DMS53 treated with DMSO at 0.1 percent for 48 hours (cell line): ENCODE results near the gene MRPS7.
"Not testable (repeated sequence)": the region's sequence is repeated elsewhere in the genome, so short reads cannot be mapped to it uniquely, and the experiment has no call there.

ENCODE experiments used
- DNase-seq: peaks from one replicate; lab custom pipeline; 2025; ENCODE audit not compliant: unreplicated experiment; lab: John Stamatoyannopoulos, UW

Gene MRPS7

DNA sequence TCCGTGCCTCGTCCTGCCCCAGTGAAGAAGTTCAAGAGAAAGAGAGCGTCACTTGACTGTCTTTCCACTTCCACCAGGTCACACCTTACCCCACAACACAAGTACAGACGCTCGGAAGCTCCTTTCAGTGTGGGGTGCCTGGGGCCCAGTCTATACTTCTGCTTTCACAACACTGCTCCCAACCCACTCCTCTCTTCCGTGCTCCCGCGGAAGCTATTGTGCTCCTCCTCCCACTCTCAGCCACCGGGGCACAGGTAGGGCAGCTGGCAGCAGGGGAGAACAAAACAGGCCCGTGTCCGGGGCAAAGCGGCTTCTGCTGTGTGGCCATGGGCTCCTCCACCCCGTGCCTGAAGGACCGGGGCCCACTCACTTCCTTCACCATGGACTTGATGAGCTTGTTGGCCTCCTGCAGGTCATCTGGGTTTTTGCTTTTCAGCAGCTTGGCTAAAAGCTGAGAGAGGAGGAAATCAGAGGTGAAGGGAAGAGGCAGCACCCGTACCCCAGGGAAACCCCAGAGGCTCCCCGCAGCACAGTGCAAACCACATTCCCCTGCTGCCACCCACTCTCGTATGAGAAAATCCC is 19.1 kb upstream of the MRPS7 start:
- DNase-seq: no peak

DNA sequence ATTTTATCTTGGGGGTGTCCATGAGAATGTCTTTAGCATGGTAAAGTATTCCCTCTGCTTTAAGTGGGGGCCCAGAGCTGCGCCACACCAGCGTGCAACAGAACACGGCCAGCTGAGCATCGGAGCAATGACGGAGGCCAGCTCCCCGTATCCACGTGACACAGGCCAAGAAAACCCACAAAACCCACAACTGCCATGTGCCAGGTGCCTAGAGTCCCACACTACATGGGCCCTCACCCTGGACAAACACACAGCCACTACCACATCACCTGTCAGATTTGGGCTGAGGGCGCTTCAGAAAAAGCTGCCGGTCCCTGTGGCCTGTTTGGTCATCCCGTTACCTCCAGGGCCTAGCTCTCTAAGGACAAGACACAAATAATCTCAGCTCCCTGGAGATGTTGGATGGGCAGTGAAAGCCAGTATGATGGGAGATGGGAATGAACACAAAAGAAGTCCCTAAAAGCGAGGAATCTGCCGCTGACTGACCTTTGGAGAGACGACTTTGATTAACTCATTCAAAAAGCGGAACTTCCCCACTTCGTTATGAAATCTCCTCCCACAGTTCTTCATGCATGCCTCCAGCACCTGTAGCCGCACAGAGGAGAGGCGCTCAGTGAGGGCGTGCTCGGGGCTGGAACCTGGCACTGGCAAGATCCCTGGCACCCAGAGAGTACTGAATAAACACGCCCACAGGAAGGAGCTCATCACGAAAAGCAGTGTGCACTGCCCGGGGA is 17.4 kb upstream of the MRPS7 start:
- no peak for DNase-seq

DNA sequence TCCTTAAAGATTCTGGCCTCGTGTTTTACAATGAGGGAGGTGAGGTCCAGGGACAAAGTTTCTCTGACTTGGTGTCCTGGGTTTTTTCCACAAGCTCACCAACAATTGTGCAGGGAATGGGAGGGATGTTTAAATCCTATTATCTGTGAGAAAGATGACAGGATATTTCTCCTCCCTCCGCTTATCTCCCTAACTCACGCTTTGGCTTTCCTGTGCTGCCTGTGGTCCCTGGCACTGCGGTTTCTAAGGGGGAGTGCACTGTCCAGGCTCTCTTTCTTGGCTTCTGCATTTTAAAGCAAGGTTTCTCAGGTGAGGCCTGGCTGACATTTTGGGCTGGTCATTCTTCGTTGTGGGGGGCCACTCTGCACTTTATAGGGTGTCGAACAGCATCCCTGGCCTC is 16.7 kb upstream of the MRPS7 start:
- no peak for DNase-seq

DNA sequence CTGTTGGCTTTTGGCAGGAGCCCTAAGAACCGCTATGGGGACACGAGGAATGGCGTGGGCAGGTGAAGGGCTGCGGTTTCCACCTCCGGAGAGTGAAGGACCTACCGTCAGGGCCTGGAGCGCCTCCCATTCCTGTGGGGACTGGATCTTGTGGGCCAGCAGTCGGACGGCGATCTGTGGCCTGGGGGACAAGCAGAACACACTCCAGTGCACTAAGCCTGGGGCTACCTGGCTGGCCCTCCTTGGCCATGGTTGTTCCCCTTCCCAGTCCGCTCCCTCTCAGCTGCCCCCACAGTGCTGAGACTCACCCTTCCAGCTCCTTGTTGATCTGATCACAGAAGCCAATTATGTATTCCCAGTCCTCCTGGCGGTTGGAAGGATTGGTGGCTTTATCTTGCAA is 15.3 kb upstream of the MRPS7 start:
- no peak for DNase-seq

DNA sequence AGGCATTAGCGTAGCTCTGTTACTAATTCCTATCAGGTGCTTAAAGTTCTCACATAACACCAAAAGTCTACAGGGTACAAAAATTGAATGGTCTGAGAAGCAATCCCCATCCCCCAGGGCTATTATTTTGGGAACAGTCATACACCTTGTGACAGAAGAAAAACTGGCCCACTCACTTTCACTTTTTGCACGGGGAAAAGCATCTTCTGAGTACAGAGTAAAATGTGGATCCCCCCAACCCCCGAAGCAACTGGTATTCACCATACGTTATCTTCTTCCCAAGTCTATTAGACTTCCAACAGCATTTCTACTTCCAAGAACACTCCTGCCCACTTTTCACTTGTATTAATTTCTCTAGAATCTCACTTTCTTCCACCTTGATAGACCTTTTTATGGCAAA is 12.1 kb upstream of the MRPS7 start:
- DNase-seq: no peak

DNA sequence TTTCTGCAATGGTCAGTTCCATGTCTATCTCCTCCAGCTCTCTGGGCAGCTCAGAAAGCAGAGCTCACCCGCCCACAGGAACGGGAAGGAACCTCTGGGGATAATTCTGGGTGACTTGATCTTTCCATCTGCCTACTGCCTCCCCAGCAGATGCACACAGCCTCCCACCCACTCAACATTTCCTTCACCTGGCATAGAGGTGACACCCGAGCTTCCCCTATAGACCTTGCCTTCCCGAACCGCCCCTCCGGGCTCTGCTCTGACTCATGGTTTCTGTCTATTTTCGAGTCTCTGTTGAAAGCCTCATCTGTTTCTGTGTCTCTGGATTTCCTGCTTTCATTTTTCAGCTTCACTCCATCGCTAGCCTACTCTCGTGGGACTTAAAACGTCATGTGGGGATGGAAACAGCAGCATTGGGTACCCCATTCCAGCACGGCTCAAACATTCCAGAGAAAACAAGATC is 11.6 kb upstream of the MRPS7 start:
- DNase-seq: no peak

DNA sequence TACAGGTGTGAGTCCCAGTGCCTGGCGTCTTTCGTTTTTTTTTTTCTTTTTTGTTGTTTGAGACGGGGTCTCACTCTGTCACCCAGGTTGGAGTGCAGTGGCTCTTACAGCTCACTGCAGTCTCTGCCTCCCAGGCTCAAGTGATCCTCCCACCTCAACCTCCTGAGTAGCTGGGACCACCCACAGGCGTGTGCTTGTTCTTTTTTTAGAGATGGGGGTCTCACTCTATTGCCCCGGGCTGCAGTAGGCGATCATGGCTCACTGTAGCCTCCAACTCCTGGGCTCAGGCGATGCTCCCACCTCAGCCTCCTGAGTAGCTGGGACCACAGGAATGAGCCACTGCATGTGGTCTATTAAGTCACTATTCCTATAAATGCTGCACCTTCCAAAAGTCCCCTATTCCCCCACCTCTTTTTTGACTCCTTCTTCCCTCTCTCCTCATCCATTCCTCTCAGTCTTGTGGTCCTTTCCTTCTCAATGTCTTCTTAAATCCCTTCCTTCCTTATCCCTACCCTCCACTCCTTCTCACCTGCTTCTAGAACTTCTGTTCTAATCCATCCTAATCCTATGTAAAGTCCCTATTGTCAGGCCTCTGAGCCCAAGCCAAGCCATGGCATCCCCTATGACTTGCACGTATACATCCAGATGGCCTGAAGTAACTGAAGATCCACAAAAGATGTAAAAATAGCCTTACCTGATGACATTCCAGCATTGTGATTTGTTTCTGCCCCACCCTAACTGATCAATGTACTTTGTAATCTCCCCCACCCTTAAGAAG is 9.5 kb upstream of the MRPS7 start:
- no peak for DNase-seq

DNA sequence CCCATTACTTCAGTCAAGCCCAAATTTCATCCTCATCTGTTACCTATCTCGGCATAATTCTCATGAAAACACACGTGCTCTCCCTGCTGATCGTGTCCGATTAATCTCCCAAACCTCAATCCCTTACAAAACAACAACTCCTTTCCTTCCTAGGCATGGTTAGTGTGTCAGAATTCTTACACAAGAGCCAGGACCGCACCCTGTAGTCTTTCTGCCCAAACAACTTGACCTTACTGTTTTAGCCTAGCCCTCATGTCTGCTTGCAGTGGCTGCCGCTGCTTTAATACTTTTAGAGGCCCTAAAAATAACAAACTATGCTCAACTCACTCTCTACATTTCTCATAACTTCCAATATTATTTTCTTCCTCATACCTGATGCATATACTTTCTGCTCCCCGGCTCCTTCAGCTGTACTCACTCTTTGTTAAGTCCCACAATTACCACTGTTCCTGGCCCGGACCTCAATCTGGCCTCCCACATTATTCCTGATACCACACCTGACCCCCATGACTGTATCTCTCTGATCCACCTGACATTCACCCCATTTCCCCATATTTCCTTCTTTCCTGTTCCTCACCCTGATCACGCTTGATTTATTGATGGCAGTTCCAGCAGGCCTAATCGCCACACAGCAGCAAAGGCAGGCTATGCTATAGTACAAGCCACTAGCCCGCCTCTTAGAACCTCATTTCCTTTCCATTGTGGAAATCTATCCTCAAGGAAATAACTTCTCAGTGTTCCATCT is 5.6 kb upstream of the MRPS7 start:
- DNase-seq: not testable (repeated sequence)

DNA sequence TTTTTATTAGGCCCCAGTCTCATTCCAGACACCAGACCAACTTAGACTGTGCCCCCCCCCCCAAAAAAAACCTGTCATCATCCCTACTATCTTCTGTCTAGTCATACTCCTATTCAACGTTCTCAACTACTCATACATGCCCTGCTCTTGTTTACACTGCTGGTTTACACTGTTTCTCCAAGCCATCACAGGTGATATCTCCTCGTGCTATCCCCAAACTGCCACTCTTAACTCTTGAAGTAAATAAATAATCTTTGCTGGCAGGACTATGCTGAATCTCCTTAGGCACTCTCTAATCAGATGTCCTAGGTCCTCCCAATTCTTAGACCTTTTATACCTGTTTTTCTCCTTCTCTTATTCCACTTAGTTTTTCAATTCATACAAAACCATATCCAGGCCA is 4.5 kb upstream of the MRPS7 start:
- not testable (repeated sequence) for DNase-seq

DNA sequence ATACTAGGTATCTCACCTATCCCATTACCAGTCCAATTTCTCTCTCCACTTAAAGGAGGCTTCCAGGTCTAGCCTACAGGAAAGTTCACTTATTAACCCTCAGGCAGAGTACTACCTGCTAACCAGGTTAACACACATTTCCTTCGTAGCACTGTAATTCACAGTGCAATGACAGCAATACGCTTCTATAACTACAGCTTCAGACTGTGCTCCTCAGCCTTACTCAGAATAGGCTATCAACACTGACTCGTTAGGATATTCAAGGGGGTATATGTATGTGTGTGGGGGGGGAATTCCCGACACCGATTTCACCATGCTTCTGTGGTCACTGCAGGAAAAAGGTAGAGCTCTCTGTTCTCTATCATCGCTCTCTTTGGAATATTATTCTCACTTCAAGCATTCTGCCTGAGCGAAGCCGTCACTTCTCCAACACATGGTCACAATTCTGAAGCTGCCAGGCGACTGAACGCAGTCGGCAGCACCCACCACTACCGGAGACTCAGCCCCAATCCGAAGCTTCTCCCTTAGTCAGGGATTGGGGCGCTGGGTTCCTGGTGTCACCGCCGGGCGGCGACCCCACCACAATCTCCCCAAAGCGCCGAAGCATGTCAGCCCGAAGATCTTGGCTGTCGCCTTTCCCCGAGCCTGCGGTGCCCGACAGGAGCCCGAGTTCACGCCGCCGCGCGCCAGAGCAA is 891 bp upstream of the MRPS7 start:
- DNase-seq: no peak

DNA sequence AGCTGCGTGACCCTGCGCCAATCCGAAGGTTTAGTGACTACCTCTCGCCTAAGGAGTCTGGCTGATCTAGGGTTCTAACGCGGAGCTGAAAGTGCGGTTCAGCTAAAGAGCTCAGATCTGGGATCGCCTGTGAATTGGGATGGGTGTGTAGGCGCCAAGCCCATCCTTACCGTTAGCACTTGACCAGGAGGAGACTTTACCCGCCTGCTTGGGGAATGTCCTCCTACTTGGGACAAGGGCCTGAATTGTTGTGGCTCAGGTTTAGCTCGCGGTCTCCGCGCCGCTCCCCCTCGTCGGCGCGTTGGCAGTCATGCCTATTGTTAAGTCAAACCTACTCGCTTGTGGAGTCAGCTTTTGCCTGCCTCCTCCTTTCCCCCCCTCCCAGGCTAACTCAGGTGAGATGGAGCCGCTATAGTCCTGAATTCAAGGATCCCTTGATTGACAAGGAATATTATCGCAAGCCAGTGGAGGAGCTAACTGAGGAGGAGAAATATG is 480 bp downstream of the MRPS7 start:
- peak; percentile 11 for DNase-seq

DNA sequence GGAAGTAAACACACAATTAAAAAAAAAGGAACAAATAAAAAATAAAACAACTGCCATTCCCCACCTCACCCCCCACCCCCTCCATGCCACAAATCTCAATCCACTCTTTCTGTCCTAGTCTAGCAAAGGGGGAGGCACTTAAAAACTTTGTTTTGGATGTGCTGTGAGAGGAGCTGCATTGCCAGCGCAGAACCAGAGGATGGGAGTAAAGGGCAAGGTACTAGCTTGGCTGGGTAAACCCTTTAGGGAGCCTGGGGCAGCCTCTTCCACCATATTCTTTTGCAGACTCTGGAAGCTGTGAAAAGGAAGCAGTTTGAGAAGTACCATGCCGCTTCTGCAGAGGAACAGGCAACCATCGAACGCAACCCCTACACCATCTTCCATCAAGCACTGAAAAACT is 1.4 kb downstream of the MRPS7 start:
- DNase-seq: no peak

DNA sequence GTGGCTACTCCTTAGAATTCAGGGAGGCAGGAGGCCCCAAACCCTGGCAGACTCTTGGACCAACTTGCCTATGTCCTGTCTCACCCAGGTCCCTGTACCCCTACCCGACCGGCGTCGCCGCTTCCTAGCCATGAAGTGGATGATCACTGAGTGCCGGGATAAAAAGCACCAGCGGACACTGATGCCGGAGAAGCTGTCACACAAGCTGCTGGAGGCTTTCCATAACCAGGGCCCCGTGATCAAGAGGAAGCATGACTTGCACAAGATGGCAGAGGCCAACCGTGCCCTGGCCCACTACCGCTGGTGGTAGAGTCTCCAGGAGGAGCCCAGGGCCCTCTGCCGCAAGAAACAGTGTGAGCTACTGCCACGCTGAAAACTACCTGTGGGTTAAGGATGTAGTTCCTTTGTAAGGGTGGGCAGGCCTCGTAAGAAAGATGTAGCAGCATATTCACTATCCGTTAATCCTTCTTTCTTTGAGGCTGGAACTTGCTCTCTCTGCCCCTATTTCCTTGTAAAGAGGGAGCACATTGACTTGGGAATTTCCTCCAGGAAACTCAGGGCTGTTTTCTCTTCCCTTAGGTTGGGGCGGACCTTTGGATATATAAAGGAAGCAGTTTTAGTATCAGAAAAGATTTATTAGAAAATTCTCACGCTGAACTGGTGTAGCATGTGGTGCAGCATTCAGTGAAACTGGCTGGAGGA is 4.1 kb downstream of the MRPS7 start:
- no peak for DNase-seq

DNA sequence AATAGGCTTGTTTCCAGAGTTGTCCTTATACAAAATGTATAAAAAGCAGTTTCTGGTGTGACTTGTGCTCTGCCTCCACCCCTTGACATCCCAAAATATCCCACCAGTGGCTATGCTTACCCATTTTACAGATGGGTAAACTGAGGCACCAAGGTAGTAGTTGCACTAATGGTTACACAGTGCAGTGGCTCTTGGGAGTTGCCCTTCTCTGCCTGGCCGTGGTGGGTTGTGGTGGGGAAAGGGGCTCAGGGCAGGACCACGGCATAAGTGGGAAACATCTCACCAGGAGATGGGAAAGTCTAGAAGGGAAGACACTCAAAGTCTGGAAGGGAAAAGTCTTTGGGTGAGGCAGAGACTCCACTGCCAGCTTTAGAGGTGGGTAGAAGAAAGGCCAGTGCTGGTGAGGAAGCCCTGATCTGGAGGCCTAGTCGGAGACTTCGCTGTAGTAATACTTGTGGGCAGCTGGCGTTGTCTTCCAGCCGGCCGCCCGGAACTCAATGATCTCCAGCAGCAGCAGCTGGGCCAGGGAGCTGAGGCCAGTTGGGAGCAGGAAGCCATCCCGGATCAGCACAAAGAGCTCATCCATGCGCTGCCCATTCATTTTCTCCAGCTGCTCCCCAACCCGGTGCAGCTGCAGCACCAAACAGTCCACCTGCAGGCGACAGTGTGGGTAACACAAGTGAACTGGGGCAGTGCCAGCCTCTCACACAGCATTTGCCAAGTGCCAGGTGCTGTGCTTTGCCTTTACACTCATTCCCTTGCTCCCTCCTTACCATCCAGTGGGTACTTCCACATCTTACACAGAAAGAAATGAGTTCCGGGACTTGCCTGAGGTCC is 4.9 kb downstream of the MRPS7 start:
- no peak for DNase-seq

DNA sequence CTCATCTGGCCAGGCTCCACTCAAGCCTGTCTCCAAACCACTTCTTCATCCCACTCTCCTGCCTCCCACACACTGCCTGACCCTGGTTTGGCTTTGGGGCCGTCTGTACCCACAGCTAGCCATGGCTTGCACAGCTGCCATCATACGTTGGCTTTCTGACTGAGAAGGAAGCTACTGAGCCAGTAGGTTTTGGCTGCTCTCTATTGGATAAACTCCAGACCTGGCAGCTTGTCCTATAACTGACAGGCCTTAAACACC is 5.4 kb downstream of the MRPS7 start:
- DNase-seq: no peak

DNA sequence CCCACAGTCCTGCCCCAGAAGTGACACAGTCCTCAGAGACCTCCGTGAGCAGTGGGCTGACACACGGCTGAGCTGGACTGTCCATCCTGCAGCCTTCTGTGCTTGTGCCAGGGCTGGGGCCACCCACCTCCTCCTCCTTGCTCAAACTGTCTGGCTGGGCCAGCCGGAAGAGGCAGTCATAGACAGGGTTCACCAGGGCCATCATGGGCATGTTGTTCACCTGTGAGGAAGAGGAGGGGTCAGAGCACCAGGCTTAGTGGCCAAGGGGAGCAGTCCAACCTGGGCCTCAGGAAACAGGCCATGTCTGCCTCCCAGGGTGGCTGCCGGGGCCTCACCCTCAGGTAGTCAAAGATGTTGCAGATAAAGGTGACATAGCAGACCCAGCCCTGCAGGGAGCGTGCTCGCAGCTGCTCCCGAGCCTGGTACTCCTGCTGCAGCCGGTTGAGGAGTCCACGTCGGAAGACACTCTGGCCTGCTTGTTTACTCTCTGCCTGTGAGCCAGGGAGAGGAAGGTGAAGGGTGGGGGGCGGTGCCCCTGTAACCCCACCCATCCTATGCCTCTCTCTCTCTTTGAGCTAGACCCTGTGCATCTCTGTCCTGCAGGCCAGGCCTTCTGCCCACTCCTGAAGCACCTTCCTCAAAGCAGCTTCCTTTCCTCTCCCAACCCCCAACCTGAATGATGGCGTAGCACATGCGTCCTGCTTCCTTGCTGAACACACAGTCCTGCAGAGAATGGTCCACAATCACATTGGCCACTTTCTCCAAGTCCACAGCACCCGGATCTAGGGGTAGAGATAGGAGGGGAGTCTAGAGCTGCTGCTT is 5.9 kb downstream of the MRPS7 start:
- DNase-seq: peak; percentile 81

DNA sequence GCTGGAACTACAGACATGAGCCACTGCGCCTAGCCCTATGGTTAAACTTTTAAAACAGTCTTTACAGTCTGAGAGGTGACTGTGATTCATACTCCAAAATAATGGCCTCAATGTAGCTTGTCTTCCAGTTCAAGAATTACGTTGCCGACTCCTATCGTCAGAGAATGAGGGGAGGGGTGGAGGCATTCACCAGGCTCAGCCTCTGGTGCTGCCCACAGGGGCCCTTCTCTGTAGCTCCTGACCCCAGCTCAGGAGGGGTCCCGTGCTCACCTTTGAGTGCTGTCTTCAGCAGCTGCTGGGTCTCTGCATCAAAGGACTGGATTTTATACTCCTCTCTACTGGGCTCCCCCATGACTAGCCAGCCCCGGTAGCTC is 8.2 kb downstream of the MRPS7 start:
- DNase-seq: peak; percentile 43

DNA sequence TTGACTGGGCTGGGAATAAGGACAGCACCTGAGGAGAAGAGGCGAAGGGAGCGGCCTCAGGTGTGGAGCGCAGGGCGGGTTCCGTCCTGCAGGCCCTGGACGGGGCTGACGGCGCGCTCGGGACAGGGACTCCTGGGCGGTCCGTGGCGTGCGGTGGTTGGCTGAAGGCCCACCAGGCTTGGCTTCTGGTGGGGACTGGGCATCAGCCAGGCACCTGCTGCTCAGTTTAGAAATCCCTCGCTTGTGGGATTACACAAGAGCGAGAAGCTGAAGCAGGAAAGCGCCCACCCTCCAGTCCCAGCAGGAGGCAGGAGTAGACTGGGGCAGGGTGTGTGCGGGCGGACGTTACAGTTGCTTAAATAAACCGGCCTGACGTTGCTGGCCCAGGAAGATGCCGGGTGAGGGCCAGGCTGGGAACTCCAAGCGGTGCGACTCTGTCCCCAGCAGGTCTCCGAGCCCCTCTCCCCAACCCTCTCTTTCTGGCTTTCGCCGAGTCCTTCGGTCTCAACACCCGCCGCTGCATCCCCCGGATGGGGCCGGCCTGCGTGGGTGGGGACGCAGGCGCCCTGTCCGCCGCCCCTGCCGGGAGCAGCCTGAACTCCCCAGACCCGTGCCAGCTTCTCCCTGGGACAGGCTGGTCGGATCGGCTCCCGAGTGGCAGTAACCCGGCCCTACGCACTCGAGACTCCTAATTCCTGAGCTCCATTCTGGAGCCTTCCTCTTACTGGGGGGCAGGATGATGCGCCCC is 8.7 kb downstream of the MRPS7 start:
- peak; percentile 62 for DNase-seq
